GM19240 (cell line): ENCODE results near the gene SLC29A2.

Source experiments
- DNase-seq: peaks from one replicate; pipeline ENCODE4 v3.0.0; 2011; ENCODE audit warnings: low spot score; ENCODE audit not compliant: insufficient read length

The SLC29A2 gene, protein sequence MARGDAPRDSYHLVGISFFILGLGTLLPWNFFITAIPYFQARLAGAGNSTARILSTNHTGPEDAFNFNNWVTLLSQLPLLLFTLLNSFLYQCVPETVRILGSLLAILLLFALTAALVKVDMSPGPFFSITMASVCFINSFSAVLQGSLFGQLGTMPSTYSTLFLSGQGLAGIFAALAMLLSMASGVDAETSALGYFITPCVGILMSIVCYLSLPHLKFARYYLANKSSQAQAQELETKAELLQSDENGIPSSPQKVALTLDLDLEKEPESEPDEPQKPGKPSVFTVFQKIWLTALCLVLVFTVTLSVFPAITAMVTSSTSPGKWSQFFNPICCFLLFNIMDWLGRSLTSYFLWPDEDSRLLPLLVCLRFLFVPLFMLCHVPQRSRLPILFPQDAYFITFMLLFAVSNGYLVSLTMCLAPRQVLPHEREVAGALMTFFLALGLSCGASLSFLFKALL

GRCh38 chr11:66371627-66372415 lies at the start of gene SLC29A2:
SLC29A2 (minus strand) TSS chr11:66371760; CDS start chr11:66371591, 169 bp downstream.
- no peak for DNase-seq

DNA sequence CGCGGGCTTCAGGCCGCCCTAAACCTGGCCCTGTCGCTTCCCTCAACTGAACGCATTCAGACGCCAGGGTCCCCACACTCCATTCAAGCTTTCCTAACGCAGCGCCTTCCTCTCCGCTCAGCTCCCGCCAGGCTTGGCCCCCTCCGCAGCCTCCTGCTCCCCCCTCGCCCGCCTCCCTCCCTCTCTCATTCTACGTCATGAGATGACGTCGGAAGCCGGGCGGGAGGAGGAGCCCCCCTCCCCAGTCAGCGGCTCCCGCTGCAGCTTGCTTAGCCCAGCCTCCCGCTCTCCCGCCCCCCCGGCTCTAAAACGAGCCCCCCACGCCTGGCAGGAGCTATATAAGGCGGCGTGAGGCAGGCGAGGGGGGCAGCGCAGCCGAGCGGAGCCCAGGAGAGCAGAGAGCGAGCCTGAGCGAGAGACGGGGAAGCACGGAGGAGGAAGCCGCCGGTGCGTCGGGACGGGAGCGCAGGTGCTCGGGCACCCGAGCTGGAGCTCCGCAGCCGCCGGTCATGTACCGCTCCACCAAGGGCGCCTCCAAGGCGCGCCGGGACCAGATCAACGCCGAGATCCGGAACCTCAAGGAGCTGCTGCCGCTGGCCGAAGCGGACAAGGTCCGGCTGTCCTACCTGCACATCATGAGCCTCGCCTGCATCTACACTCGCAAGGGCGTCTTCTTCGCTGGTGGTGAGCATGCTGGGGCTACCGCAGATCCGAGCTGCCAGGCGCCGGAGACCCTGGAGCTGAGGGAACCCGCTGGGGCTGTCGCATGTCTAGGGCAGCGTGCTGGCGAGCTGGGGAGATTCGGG lies 49.3 kb upstream of the SLC29A2 start, which contains the start of gene NPAS4:
Gene NPAS4, plus strand, starts transcription at position 365 of the 806 bp plus-strand sequence. Its CDS starts 145 bp downstream, at position 510.
- no peak for DNase-seq

- no peak for DNase-seq
Measured at GRCh38 chr11:66419825-66420224, 48.3 kb upstream of the SLC29A2 start.

DNA sequence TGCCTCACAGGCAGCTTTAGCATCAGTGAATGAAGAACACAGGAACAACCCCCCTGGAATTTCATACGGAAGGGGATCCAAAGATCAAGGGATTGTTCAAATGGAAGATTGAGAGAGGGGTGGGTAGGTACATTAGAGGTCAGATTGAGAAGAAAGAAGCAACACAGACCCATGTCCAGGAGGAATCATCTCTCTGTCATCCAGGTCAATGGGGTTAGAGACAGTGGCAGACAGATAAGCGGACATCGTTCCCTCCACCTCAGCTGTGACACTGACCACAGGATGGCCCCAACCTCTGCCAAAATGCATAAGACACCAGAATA lies 47.4 kb upstream of the SLC29A2 start:
- no peak for DNase-seq

GRCh38 chr11:66418168-66418985 lies 46.8 kb upstream of the SLC29A2 start:
- peak; percentile 37 for DNase-seq

DNA sequence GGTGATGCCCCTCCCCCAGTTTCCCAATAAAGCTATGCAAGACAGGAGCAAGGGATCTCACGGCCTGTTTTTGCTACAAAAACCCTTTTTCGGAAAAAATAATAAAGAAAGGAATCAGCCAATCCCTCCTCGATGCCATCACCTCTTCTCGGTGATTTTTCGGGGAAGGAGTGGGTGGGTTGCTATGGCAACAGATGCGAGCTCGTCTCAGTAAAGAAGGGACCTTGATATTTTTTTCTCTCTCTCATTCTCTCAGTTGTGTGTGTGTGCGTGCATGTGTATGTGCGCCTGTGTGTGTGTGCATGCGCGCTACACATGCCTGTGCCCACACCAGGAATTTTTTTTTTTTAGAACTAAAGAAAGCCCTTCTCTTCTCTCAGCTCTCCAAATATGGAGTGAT lies 45.4 kb upstream of the SLC29A2 start:
- no peak for DNase-seq

GRCh38 chr11:66415423-66415822 lies 43.9 kb upstream of the SLC29A2 start:
- no peak for DNase-seq

DNA sequence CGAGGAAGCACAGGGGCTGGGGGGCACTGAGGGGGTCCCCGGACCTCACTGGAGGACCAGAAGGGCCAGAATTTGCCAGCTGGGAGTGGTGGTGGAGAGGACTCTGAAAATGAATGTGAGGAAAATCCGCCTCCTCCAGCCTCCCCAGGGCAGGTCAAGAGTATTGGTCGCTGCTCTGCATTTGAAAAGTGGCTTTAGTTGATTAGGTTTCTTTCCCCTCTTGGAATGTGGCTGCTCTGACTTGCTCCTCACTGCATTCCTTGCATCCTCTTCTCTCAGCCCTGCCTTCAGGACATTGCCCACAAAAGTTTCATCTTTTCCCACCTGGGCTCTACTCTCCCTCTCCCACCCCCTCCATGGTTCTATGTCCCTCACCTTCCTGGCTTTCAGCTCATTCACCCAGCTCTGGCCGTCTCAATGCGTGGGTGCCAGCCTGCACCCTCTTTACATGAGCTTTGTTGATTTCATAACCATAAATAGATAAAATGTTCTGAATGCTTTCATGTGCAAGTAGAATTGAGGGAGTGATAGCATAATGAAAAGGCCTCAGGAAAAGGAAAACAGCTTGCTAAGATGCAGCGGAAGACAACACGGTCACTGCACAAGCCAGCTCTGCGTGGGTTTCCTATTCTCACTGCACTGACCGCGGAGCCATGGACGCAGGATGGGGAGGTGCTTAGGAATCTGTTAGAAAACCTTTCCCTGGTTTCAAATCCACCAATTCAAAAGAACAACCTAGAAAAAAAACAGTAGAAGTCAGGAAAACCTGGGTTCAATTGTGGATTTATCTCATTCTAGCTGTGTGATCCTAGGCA lies 42.8 kb upstream of the SLC29A2 start:
- no peak for DNase-seq

DNA sequence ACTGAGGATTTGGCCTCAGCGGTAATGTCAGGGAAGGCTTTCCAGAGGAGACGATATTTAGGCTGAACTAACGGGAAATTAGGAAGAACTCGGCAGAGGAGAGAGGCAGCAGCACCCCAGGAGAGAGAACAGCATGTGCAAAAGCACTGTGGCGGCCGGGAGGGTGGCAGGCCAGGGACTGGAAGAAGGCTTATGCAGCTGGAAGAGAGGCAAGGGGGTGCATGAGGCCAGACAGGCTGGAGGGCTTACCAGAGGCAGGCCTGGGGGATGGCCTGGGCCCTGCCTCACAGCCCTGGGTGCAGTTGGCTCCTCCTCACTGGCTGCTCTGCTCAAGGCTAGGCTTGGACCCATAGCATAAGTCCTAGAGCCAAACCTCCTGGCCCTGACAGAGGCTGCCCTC lies 41.6 kb upstream of the SLC29A2 start:
- no peak for DNase-seq

- DNase-seq = no peak
Measured at GRCh38 chr11:66412110-66412509, 40.5 kb upstream of the SLC29A2 start.

DNA sequence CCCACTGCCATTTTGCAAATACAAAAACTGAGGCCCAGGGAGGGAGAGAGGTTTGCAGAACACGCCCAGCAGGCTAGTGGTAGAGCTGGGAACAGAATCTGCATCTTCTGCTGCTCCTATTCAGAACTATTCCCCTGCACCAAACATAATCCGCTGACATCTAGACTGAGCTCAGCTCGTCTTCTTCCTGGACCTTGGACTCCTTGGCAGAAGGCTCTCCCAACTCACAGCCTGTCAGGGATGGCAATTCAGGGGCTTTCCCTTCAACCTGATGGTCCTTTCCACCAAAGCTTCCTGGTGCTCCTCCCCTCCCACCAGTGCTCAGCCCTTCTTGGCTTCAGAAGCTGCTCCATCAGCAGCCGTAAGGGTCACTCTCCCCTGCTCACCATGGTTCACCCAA lies 39.8 kb upstream of the SLC29A2 start:
- no peak for DNase-seq

DNA sequence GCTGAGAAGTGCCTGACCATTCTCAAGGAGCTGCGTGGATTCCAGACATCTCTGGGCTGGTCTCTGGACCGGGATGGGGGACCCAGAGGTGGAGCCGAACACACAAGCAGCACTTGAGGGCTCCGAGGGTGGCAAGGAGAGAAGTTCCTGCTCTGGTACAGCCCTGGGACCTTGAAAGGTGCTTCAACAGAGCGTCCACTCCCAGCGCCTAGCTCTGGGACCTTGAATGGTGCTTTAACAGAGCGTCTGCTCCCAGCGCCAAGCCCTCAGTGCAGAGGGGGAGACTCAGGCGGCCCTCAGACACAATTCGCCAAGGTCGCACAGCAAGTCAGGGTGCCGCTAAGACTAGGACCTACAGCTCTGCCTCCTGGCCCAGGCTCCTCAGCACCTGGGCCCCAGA lies 38.6 kb upstream of the SLC29A2 start:
- DNase-seq = no peak

- no peak for DNase-seq
Measured at GRCh38 chr11:66409226-66409625, 37.7 kb upstream of the SLC29A2 start.

DNA sequence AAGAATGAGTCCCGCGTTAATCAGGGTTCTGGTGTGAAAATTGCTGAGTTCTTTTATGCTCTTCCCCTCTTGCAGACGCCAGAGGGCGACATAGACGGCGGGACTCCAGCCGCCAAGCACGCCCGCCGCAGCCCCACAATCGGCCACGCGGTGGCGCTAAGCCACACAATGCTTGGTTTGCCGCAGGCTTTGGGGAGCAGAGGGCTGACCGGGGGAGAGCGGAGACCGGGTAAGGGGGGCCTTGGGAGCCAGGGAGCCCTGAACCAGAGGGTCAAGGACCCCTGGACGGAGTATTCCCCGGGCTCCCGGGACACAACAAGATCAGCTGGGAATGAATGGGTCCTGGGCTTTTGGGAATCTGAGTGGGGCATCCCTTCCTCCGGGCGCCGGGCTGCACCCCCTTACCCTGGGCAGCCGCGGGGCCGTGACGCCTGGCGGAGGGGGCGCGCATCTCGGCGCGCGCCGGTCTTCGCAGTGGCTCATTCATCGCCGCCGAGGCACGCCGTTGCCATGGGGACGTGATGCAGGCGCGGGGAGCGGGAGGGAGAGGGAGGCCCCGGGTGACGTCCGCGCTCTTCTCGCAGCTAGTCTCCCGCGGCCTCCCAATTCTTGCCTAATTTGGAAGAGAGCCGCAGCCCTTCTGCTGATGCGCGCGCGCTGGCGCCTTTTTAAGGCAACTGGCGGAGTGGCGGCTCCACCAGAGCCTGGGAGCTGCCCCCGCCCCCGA lies 37.1 kb upstream of the SLC29A2 start:
- DNase-seq = peak; percentile 89

DNA sequence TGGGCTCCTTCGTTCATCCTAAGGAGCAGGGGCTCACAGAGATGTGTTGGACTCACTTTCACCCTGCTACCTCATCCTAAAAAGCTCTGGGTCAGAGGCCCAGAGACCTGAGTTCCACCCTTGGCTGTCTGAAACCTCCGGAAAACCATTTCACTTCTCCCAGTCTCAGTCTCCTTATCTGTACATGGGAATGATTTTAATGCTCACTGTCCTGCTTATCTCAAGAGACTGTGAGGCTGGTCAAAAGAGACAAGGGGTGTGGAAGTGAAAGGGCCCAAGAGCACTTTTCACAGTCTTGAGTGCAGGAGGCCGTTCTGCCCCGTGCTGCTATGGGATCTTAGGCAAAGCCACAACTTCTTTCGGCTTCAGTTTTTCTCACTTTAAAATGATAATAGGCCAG lies 36.1 kb upstream of the SLC29A2 start:
- no peak for DNase-seq

GRCh38 chr11:66393954-66394353 lies 22.4 kb upstream of the SLC29A2 start:
- DNase-seq = no peak

DNA sequence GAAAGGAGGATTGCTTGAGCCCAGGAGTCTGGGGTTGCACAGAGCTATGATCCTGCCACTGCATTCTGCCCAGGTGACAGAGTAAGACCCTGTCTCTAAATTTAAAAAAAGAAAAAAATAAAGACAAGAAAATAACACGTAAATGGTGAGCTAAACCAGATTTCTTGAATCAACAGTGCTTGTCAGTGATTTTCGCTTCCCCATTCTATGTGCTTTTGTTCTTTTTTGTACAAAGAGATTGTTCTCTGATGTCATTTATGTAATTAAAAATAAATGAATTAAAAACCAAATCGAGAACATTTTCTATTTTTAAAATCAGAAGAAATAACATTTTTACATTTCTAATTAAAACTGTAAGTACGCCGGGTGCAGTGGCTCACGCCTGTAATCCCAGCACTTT lies 19.8 kb upstream of the SLC29A2 start:
- no peak for DNase-seq

DNA sequence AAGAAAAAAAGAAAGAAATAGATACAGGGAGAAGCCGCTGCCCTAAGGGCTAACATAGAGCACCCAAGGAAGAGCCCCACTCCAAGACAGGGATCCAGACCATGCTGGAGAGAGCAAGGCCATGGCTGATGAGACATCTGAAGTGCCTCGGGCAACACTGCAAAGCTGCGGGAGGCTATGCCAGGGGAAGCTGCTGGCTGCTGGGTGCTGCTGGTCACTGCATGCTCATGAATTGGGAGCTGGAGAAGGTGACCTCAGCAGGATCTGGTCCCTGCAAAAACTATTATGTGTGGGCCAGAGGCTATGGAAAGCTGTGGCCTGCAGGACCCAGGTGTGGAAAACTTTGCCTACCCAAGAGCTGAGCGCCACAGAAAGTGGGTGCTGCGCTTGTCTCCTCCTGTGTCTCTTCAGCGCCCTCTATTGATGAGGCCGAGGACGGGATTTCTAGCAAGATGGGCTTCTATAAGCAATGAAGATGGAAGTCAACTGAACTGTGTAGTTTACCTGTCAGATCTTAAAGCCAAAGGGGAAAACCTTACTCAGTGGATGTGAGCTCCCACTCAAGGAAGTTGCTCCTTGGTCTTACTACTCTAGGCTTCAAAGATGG lies 17.3 kb upstream of the SLC29A2 start:
- DNase-seq = no peak
